ENCODE measurements around the gene ZNF483. TPM values are rescaled to one million over a fixed set of nuclear protein-coding genes. Genes with fewer than 3 reads are reported as not detected.

Gene ZNF483
- total RNA-seq: 1 to 10 TPM in 1 of 6 experiments, under 1 TPM in 5; 0.06 to 1.2 (median 0.37) TPM
- long read RNA-seq, partial matches to known transcripts: 0 of 2 reads
- long read RNA-seq, other reads (novel, unspliced or antisense): 2 of 2 reads

DNA sequence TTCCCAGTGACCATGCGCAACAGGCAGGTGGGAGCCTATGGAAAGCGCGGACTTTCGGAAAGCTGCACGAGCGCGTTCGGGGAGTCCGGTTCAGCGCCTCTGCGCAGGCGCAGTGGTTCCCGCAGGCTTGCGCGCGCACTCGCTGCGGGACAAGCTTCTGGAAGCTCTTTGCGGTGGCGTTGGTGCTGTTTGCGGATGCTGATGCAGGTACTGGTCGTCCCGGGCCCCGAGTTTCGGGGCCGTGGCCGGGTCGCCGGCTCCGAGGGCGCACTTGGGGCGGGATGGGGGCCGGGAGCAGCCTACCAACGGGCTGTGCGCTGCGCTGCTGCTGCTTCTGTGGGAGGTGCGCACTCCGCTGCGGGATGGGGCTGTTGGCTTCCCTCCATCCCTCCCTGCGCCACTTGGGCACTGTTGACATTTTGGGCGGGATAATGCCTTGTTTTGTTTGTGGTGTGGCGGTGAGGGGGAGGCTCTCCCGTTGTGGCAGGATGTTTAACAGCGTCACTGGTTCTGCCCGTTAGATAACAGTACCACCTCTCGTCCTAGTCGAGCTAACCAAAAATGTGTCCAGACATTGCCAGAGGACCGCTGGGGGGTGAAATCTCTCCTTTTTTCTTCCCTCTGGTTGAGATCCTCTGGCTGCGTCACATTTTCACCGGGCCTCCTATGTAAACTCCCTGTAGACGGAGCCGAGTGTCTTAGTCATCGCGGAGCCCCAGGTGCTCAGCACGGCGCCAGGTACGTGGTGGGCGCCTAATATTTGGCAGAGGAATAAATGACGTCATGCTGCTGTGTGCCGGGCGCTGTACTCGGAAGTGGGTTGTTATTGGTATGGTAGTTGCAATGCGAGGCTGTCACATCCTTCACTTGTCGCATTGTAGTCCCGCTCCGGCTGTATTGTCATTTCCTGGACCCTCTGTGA is at the start of gene ZNF483:
Gene ZNF483, plus strand, starts transcription at position 124 of the 922 bp plus-strand sequence. CDS start 2,217 bp downstream, outside the sequence.
- no peaks in the 10 kb centered on the region for H3K27me3 ChIP-seq
- no peak for TF ChIP-seq POLR2A (IDR thresholded peaks at IDR 0.05)
- TF ChIP-seq CTCF (IDR thresholded peaks at IDR 0.05): no peak
- peak within 1 kb of the TSS; percentile 46 to 63 (median 53) for H3K4me3 ChIP-seq
- no peak within 1 kb of the TSS for H3K27ac ChIP-seq
- no peaks in the 10 kb centered on the region for H3K4me1 ChIP-seq
- H3K36me3 ChIP-seq: no peaks in the 10 kb centered on the region
- ATAC-seq (peak; percentile 76 to 88 (median 85)), DNase-seq (peak; percentile 60 to 69 (median 65))
- 9% methylated on average over 29 of the region's 66 CpGs for WGBS (ENCODE audit: insufficient coverage, low coverage, low lambda C conversion rate, missing lambda C conversion rate)
- H3K9me3 ChIP-seq: no peaks in the 10 kb centered on the region
- intact Hi-C loops (cut with DNase I): no loop called here

GRCh38 chr9:111475195-111475594 is 49.8 kb upstream of the ZNF483 start:
- no peak for DNase-seq
- Histone ChIP-seq H3K4me3 (no peak overlapping the region), H3K9me3 (no peaks in the 10 kb centered on the region), H3K36me3 (no peaks in the 10 kb centered on the region), H3K4me1 (peaks cover 0 to 38% (median 6%) of the 10 kb centered on the region in 4 donors), H3K27ac (no peak overlapping the region), H3K27me3 (no peaks in the 10 kb centered on the region)
- intact Hi-C loops (cut with DNase I): no loop called here
- 24% methylated on average over 2 of the region's 2 CpGs for WGBS (ENCODE audit: insufficient coverage, low coverage, low lambda C conversion rate, missing lambda C conversion rate)
- ATAC-seq: no peak
- TF ChIP-seq CTCF (IDR thresholded peaks at IDR 0.05): no peak
- no peak for TF ChIP-seq POLR2A (IDR thresholded peaks at IDR 0.05)

- Histone ChIP-seq H3K4me1 (peaks cover 0 to 46% (median 11%) of the 10 kb centered on the region in 4 donors), H3K27ac (no peak overlapping the region), H3K36me3 (no peaks in the 10 kb centered on the region), H3K9me3 (no peaks in the 10 kb centered on the region), H3K27me3 (no peaks in the 10 kb centered on the region), H3K4me3 (no peak overlapping the region)
- intact Hi-C loops (cut with DNase I): no loop called here
- no peak for ATAC-seq
- TF ChIP-seq POLR2A (IDR thresholded peaks at IDR 0.05): no peak
- TF ChIP-seq CTCF (IDR thresholded peaks at IDR 0.05): no peak
- no peak for DNase-seq
- WGBS (ENCODE audit: insufficient coverage, low coverage, low lambda C conversion rate, missing lambda C conversion rate): 70% methylated on average over 3 of the region's 3 CpGs
These were observed 47.3 kb upstream of the ZNF483 start for GRCh38 chr9:111477677-111478076.

DNA sequence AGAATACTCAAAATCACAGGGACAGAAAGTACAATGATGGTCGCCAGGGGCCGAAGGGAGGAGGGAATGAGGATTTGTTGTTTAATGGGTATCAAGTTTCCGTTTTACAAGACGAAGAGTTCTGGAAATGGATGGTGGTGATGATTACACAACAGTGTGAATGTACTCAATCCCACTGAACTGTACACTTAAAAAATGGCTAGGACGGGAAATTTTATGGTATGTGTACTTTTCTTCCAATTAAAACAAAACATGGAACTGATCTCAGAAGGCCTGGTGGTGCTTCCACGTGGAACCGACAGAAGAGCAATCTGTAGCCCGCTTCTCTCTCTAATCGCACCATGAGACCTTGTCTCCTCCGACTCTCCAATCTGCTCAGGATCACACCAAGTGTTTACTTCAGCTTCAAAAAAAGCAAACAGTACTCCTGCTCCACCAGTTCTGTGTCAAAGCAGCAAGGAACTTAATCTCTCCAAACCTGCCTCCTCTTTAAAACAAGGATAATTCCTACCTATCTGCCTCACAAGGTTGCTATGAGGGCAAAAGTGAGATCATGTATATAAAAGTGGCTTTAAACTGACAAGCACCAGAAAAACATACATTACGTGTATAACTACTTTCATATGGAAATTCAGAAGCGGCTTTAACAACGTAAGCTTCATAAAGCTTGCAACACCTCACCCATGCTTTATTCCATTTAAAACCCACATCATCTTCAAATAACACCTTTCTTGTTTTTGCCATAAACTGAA is 42.9 kb upstream of the ZNF483 start:
- no peak for TF ChIP-seq POLR2A (IDR thresholded peaks at IDR 0.05)
- TF ChIP-seq CTCF (IDR thresholded peaks at IDR 0.05): no peak

More for the DNA sequence above, 42.9 kb upstream of the ZNF483 start:
- Histone ChIP-seq H3K27ac (peak overlapping the region; percentile 90 to 98 (median 95)), H3K4me1 (peaks cover 0 to 20% (median 4%) of the 10 kb centered on the region in 4 donors), H3K4me3 (peak overlapping the region; percentile 73 to 86 (median 83)), H3K36me3 (no peaks in the 10 kb centered on the region), H3K27me3 (no peaks in the 10 kb centered on the region), H3K9me3 (no peaks in the 10 kb centered on the region)
- DNase-seq (no peak), ATAC-seq (no peak)
- 17% methylated on average over 13 of the region's 13 CpGs for WGBS (ENCODE audit: insufficient coverage, low coverage, low lambda C conversion rate, missing lambda C conversion rate)
- intact Hi-C loops (cut with DNase I): no loop called here
